MCF 10A (cell line): Measurements from ENCODE around the gene MRPS27. TPM values are rescaled to one million over a fixed set of nuclear protein-coding genes. Genes with fewer than 3 reads are reported as not detected.

Experiments used
- BruUV-seq: library from RNA; stranded (reverse); fragments of 400-500 nt; replicated peaks from 2 replicates; lab custom pipeline; 2021; lab: Mats Ljungman, UMichigan
- CTCF ChIA-PET: fragments of 300-600 bp; sonication (Branson Sonifier 250); formaldehyde crosslinking; extraction: SDS; loops from one replicate; lab custom pipeline; 2021; ENCODE audit warnings: antibody characterized with exemption, inconsistent platforms; lab: Yijun Ruan, JAX
- POLR2A ChIA-PET: fragments of 300-600, 350-650 bp; sonication (Branson Sonifier 250); formaldehyde crosslinking; extraction: SDS; loops from one replicate; lab custom pipeline; 2020; ENCODE audit warnings: antibody characterized with exemption, inconsistent platforms; lab: Yijun Ruan, JAX
- DNase-seq: peaks from one replicate; pipeline ENCODE4 v3.0.0-alpha.2; 2018; ENCODE audit not compliant: unreplicated experiment
- H3K27ac Mint-ChIP-seq: one replicate; pipeline ENCODE4 v1.8.0; 2022; ENCODE audit warnings: mild to moderate bottlenecking, low read depth, mixed read lengths; ENCODE audit not compliant: unreplicated experiment
- H3K27me3 Mint-ChIP-seq: one replicate; pipeline ENCODE4 v1.8.0; 2022; ENCODE audit warnings: mixed read lengths; ENCODE audit not compliant: insufficient read depth, unreplicated experiment
- H3K36me3 Mint-ChIP-seq: one replicate; pipeline ENCODE4 v1.8.0; 2022; ENCODE audit warnings: mild to moderate bottlenecking, moderate library complexity, mixed read lengths; ENCODE audit not compliant: insufficient read depth, unreplicated experiment
- H3K4me1 Mint-ChIP-seq: one replicate; pipeline ENCODE4 v1.8.0; 2022; ENCODE audit warnings: mixed read lengths; ENCODE audit not compliant: insufficient read depth, unreplicated experiment
- H3K4me3 Mint-ChIP-seq: one replicate; pipeline ENCODE4 v1.8.0; 2022; ENCODE audit warnings: mild to moderate bottlenecking, moderate library complexity, mixed read lengths; ENCODE audit not compliant: unreplicated experiment
- H3K9me3 Mint-ChIP-seq: one replicate; pipeline ENCODE4 v1.8.0; 2022; ENCODE audit warnings: mixed read lengths; ENCODE audit not compliant: unreplicated experiment
- intact Hi-C: fragments of 100-400 bp; cut with micrococcal nuclease; formaldehyde crosslinking; loops from 2 replicates; pipeline ENCODE4 v1.14.1; 2022
- total RNA-seq: library from RNA; stranded (reverse); gene quantifications from 2 replicates; pipeline ENCODE4 v1.2.3, GENCODE V29; 2022
- TF ChIP-seq, protein P1 (sequence below): fragments of 200-600 bp; IDR thresholded peaks from one replicate; pipeline ENCODE4 v1.8.0; 2022; ENCODE audit warnings: antibody characterized with exemption, mild to moderate bottlenecking; ENCODE audit not compliant: unreplicated experiment

MRPS27 gene
- total RNA-seq, 1 experiment from 2014 or later: 68.5 TPM

DNA sequence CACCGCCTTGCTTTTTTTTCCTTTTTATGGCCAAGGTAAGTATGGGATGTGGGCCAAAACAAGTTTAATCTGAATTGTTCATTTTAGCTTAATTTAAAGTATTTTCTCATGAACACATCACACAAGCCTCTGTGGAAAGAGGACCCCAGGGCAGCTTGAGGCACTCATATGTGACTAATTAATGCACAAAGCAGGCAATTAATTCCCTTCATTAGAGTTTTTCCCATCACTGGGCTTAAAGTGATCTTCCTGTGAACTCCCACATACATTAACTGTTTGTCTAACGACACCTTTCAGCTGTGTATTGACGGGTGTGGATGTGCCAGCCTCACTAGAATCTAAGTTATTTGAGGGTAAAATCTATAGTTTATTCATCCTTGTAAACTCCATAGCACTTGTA, 103.3 kb downstream of the MRPS27 start:
- no peak overlapping the region for H3K4me3 Mint-ChIP-seq
- no peaks in the 10 kb centered on the region for H3K27me3 Mint-ChIP-seq
- no peaks in the 10 kb centered on the region for H3K9me3 Mint-ChIP-seq
- H3K4me1 Mint-ChIP-seq: peaks cover 8% of the 10 kb centered on the region
- ChIA-PET CTCF (no interaction called here), POLR2A (interaction anchor here (1.1 kb wide), 1 partner anchor 44 kb away, joined by 3 read pairs; no protein-coding TSS in a partner anchor)
- BruUV-seq: no TSS peak
- H3K36me3 Mint-ChIP-seq: peaks cover 63% of the 10 kb centered on the region
- DNase-seq: no peak
- TF ChIP-seq, protein P1, sequence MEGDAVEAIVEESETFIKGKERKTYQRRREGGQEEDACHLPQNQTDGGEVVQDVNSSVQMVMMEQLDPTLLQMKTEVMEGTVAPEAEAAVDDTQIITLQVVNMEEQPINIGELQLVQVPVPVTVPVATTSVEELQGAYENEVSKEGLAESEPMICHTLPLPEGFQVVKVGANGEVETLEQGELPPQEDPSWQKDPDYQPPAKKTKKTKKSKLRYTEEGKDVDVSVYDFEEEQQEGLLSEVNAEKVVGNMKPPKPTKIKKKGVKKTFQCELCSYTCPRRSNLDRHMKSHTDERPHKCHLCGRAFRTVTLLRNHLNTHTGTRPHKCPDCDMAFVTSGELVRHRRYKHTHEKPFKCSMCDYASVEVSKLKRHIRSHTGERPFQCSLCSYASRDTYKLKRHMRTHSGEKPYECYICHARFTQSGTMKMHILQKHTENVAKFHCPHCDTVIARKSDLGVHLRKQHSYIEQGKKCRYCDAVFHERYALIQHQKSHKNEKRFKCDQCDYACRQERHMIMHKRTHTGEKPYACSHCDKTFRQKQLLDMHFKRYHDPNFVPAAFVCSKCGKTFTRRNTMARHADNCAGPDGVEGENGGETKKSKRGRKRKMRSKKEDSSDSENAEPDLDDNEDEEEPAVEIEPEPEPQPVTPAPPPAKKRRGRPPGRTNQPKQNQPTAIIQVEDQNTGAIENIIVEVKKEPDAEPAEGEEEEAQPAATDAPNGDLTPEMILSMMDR: no peak
- no peak overlapping the region for H3K27ac Mint-ChIP-seq
- intact Hi-C loops: no loop called here

DNA sequence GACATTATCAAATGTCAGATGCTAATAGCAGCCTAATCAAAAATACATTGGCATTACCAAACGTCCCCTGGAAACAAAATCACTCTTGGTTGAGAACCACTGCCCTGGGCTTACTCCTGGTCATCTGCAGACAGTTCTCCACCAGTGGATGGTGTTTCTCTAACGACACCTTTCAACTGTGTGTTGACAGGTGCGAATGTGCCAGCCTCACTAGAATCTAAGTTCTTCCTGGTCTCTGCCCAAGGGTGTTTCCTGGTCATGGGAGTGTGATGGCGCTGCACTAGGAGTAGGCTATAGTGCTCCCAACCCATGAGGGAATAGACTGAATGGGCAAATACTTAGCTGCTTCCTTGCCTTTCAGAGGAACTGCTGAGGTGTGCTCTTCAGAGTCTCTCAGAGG, 105.9 kb downstream of the MRPS27 start:
- no peaks in the 10 kb centered on the region for H3K27me3 Mint-ChIP-seq
- no peak overlapping the region for H3K4me3 Mint-ChIP-seq
- no peak for DNase-seq
- CTCF ChIA-PET: interaction anchor here (0.6 kb wide), 1 partner anchor 73 kb away, joined by 3 read pairs; no protein-coding TSS in a partner anchor
- H3K4me1 Mint-ChIP-seq: peaks cover 17% of the 10 kb centered on the region
- POLR2A ChIA-PET: no interaction called here
- intact Hi-C loops: no loop called here
- no peaks in the 10 kb centered on the region for H3K9me3 Mint-ChIP-seq
- H3K36me3 Mint-ChIP-seq: peaks cover 45% of the 10 kb centered on the region
- no peak overlapping the region for H3K27ac Mint-ChIP-seq
- no TSS peak for BruUV-seq
- TF ChIP-seq, protein P1: no peak

DNA sequence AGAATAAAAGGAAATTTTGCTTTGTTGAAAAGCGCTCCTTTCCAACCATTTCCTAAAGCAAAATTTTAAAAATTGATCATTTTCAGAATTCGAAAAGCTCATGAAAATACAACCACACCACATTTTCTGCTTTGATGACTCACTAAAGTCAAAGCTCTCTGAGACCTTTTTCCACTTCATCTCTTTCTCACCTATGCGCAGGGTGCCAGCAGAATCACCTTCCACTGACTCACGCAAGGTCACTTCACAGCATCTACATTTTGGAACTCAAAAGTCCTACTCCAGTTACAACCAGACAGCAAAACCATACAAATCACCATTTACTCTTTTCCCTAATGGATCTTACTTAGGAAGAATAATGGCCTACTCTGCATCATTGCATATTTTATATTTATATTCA, 106.6 kb downstream of the MRPS27 start:
- POLR2A ChIA-PET: interaction anchor here (0.6 to 0.9 kb wide), 2 partner anchors 34 to 86 kb away, joined by 3 read pairs; no protein-coding TSS in a partner anchor
- peaks cover 38% of the 10 kb centered on the region for H3K36me3 Mint-ChIP-seq
- no peak overlapping the region for H3K4me3 Mint-ChIP-seq
- CTCF ChIA-PET: interaction anchor here (0.6 to 1.0 kb wide), 3 partner anchors 55 to 869 kb away, joined by 3 read pairs; no protein-coding TSS in a partner anchor
- TF ChIP-seq, protein P1: no peak
- DNase-seq: no peak
- H3K9me3 Mint-ChIP-seq: no peaks in the 10 kb centered on the region
- peaks cover 17% of the 10 kb centered on the region for H3K4me1 Mint-ChIP-seq
- no peaks in the 10 kb centered on the region for H3K27me3 Mint-ChIP-seq
- intact Hi-C loops: no loop called here
- no peak overlapping the region for H3K27ac Mint-ChIP-seq
- BruUV-seq: no TSS peak

DNA sequence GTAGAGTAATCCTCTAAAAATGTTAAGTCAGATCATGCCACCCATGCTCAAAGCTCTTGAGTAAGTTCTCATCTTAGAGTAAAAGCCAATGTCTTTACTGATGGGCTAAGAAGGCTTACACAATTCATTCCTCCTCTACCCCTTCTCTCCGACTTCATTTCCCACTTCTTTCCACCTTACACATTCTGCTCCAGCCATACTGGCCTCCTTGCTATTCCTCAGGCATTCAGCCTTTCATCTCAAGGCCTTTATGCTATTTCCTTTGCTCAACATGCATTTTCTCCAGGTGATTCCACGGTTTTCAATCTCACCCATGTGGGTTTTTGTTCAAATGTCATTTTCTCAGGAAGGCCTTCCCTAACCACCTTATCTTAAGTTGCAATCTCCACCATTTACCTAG, 107.9 kb downstream of the MRPS27 start:
- Mint-ChIP-seq H3K4me1 (peaks cover 17% of the 10 kb centered on the region), H3K36me3 (peaks cover 25% of the 10 kb centered on the region), H3K9me3 (no peaks in the 10 kb centered on the region), H3K27ac (no peak overlapping the region), H3K4me3 (no peak overlapping the region), H3K27me3 (no peaks in the 10 kb centered on the region)
- no peak for DNase-seq
- TF ChIP-seq, protein P1: no peak
- intact Hi-C loops: no loop called here
- no TSS peak for BruUV-seq
- ChIA-PET POLR2A (interaction anchor here (0.6 to 0.9 kb wide), 2 partner anchors 28 to 96 kb away, joined by 3 read pairs; no protein-coding TSS in a partner anchor), CTCF (no interaction called here)
